Stimulated activated CD4-positive, alpha-beta T cell treated with anti-CD3 and anti-CD28 coated beads, Interleukin-2, amount 100 ng/mL, for 4 hours (primary cell): ENCODE data around the gene FRAT1.
A peak's percentile ranks its signal among the peaks of the same experiment; 100 is the strongest.
"Not testable (repeated sequence)": the region's sequence is repeated elsewhere in the genome, so short reads cannot be mapped to it uniquely, and the experiment has no call there.

ENCODE experiments used
- DNase-seq: peaks from one replicate; pipeline ENCODE4 v3.0.0-alpha.2; 2020; ENCODE audit warnings: low read depth

FRAT1 gene

GRCh38 chr10:97334370-97335175 lies 15.5 kb downstream of the FRAT1 start, which contains the start of gene FRAT2:
FRAT2 (minus strand) TSS chr10:97334729; CDS start chr10:97334572, 157 bp downstream.
- peak; percentile 81 for DNase-seq

DNA sequence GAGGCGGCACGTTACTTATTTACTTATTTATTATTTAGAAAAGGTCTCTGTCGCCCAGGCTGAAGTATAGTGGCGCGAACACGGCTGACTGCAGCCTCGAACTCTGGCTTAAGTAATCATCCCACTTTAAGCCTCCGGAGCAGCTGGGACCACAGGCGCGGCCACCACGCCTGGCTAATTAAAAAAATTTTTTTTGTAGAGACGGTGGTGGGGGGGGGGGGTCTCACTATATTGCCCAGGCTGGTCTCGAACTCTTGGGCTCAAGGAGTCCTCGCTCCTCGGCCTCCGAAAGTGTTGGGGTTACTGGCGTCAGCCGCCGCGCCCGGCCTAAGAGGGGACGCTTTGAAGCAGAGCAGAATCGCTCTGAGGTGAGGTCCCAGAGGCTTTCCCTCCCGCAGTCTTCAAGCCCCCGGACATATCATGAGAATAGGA lies 16.1 kb downstream of the FRAT1 start:
- no peak for DNase-seq

GRCh38 chr10:97336006-97336405 lies 16.9 kb downstream of the FRAT1 start:
- DNase-seq: no peak

DNA sequence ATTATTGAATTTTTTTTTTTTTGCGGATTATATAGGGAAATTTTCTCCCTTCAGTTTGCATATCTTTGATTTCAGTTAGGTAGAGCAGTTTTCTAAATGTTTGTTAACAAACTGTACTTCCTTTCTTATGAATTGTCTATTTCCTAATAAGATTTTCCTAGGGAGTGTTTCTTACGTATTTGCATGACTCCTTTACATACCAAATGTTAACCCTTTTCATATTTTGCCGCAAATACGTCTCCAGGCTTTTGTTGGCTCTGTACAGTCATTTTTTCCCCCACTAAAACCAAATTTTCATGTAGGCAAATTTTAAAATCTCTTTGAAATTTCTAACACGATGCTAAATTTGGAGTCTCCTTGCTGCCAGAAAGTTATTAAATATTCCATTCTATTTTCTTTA lies 17.4 kb downstream of the FRAT1 start:
- no peak for DNase-seq

DNA sequence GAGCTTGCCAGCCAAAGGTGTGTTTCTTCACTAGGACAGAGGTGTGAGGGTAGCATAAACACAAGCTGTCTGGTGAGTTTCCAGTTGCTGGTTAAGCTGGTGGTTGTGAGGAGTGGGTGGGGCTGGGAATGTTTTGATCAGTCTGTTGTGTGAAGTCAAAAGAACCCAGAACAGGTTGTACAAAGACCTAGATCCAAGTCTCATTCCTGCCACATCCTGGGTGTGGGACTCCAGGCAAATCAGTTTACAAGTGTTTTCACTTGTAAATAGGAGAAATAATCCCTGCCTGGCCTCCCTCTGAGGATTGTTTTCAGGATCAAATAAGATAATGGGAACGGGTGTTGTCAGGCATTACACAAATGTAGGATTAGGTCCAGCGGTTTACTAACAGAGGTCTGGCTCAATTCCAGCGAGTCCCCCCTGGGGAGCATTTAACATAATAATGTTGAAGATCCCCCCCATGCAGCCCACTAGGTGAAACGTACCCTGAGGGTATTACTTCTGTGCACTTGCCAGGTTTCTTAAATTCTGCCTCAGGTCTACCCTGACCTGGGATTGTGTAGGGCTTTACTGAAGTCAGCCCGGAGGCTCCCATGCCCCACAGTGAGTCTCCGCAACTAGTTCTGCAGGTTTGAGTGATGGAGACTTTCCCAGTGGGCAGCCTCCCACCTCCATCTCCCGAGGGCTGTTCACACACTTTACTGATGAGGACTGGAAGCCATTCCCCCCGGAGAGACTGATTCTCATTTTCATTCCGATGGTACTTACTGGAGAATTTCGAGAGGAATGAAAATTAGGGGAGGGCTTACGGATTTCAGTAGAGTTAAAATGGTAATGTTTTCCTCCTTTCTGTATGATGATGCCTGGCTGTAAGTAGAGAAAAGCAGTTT lies 18.1 kb downstream of the FRAT1 start:
- DNase-seq: no peak

DNA sequence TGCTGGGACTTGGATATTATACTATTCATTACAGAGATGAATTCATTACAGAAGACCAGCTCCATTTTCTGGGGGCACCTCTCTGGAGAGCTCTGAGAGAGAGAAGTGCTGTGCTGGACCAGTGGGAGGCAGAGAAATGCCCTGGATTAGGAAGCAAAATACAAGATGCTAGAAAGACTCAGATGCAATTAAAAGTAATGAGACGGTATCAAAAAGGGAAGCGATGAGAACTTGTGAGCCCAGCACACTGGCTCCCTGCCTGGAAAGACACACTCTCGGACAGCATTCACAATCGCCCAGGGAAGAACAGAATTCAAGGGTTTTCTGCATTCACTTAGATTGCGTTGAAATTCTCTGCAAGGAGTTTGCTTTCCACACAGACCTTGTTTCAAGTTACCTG lies 19.0 kb downstream of the FRAT1 start:
- no peak for DNase-seq

DNA sequence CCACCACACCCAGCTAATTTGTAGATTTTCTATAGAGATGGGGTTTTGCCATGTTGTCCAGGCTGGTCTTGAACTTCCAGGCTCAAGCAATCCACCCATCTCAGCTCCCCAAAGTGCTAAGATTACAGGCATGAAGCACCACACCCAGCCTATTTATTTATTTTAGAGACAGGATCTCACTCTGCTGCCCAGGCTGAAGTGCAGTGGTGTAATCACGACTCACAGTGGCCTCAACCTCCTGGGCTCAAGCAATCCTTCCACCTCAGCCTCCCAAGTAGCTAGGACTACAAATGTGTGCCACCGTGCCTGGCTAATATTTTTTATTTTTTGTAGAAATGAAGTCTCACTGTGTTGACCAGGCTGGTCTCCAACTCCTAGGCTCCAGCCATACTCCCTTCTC lies 22.3 kb downstream of the FRAT1 start:
- DNase-seq: no peak

- DNase-seq: not testable (repeated sequence)
Measured at GRCh38 chr10:97343664-97344063, 24.6 kb downstream of the FRAT1 start.

DNA sequence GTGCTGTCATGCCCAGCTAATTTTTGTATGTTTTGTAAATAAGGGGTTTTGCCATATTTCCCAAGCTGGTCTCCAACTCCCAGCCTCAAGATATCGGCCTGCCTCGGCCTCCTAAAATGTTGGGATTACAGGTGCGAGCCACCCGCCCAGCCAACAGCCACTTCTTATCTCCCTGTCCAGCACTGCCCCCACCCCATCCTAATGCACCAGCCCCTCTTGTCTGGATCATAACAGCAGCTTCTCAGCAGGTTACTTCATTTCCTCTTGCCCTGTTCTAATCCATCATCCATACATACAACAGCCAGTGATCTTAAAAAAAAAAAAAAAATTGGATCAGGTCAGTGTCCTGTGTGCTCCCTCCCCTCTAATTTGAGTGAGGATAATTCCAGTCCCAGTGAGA lies 28.2 kb downstream of the FRAT1 start:
- DNase-seq: no peak

- DNase-seq: no peak
Measured at GRCh38 chr10:97349752-97350513, 30.9 kb downstream of the FRAT1 start.

DNA sequence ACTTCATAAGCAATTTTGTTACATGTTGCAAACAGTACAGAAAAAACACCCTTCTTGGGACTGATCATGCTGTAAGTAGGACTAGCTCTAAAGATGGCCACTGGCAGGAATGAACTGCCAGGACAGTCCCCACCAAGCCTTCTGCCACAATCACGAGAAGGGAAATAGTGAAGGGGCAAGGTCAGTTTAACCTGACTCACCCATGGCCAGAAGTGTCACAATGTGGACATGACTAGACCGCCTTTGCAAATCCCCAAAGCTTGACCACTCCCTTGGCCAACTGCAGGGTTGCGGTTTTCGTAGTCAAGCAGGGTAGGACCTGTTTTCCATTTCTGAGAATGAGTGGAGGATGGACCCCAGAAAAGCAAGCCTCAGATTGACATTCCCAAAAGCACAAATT lies 34.9 kb downstream of the FRAT1 start:
- no peak for DNase-seq

GRCh38 chr10:97355571-97355975 lies 36.5 kb downstream of the FRAT1 start:
- no peak for DNase-seq

DNA sequence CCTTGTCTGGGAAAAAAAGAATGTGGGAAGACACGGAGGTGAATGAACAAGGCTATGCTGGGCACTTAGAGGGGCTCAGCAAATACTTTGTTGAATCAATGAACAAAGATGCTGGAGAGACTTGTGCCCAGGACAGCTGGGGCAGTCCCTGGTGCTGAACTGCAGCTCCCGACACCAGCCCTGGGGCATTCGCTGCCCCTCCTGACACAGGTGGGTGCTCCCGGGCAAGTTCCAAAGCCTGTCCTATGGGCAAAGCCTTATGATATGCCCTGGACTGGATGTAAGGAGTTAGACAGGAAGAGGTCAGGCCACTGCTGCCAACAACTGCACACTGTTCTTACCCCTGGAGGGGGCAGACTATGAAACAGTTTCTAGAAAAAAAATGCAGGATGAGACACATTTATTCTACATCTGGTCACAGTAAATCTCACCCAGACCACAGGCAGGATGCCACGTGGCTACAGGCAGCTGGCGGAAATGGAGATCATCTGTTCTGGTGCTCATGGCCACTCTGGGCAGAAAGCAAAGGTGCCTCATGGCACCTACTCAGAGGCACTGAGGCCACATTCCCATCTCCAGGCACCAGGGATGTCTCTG lies 37.3 kb downstream of the FRAT1 start:
- no peak for DNase-seq

DNA sequence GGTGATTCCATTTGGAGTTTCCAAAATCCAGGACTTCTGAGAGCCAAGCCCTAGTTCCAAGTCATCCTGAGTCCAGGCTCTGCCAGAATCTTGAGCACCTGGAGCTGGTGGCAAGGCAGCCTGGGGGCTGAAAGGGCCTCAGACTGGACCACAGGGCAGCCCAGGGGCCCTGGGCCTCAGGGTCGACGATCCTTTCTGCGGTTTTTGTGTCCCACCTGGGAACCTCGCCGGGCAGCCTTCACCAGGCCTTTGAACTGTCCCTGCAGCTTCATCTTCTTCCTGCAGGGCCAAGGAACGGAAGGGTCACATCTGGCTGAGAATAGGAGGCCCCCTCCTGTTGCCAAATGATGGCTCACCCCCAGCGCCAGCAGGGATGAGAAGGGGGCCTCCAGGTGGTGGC lies 37.8 kb downstream of the FRAT1 start:
- DNase-seq: no peak

GRCh38 chr10:97358349-97358748 lies 39.3 kb downstream of the FRAT1 start:
- DNase-seq: no peak

- no peak for DNase-seq
Measured at GRCh38 chr10:97358781-97359180, 39.7 kb downstream of the FRAT1 start.

- no peak for DNase-seq
Measured at GRCh38 chr10:97360705-97361536, 41.9 kb downstream of the FRAT1 start.

- no peak for DNase-seq
Measured at GRCh38 chr10:97361537-97361901, 42.4 kb downstream of the FRAT1 start.

DNA sequence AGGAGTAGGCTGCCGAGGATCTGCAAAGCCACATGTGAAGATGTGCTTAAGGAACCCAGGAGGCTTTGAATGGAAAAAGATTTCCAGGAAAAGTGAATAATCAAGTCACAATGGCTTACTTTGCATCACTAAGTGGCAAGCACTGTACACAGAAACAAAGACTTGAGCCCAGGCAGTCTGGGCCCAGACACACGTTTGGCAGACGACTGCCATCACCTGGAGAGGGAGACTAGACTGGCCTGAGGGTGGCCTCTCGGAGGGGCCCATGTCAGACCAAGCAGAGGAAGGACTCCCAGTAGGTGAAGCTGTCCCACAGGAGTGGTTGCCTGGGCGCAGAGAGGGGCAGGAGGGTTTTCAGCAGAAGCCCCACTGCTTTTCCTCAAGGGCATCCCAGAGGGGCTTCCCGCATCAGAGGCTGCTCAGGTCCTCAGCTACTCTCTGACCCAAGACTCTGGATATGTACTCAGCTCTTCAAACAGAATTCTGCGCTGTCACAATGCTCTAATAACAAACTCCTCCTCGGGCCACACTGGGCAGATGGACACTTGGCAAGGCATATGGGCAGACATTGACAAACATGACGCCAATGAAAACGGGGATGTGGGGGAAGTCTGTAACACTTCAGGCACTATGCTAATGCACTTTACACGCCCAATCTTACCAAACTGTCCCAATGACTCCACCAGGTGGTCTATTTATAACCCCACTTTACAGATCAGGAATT lies 43.4 kb downstream of the FRAT1 start:
- no peak for DNase-seq

GRCh38 chr10:97363071-97363470 lies 44.0 kb downstream of the FRAT1 start:
- DNase-seq: no peak
